NB4 (cell line): ENCODE results near the gene UBXN4.

Source experiments
- CTCF ChIP-seq: IDR thresholded peaks from one replicate; pipeline ENCODE4 v1.5.1; 2012; ENCODE audit warnings: low read depth, low read length
- POLR2A ChIP-seq: IDR thresholded peaks from 2 replicates; pipeline ENCODE4 v1.6.1; 2011; ENCODE audit warnings: mild to moderate bottlenecking; ENCODE audit not compliant: insufficient read length; ENCODE audit errors: extremely low read depth

DNA sequence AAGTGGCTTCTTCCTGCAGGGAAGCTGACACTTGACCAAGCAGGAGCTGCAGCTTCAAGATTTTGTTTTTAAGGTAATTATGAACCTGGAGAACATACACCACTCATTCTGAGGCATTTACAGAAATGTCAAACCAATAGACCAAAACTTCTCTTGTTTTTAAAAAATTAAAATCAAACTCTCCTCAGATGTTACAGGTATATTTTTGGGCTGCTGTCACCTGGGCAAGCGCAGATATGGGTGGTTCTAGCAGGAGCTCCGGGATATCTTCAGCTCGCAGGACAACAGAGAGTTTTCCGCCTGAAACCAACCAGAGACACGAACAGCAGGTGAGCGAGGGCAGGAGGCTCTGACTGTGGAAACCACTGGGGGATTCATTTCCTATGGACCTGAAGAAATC is 91.2 kb downstream of the UBXN4 start:
- no peak for TF ChIP-seq CTCF
- TF ChIP-seq POLR2A, result no peak
